ENCODE data around the gene KLF13. TPM values are rescaled to one million over a fixed set of nuclear protein-coding genes. Genes with fewer than 3 reads are reported as not detected.

KLF13 gene
- total RNA-seq, 1 experiment from 2014 or later, result 14.1 TPM

GRCh38 chr15:31369727-31370126, 43.1 kb downstream of the KLF13 start:
- TF ChIP-seq, protein P1, sequence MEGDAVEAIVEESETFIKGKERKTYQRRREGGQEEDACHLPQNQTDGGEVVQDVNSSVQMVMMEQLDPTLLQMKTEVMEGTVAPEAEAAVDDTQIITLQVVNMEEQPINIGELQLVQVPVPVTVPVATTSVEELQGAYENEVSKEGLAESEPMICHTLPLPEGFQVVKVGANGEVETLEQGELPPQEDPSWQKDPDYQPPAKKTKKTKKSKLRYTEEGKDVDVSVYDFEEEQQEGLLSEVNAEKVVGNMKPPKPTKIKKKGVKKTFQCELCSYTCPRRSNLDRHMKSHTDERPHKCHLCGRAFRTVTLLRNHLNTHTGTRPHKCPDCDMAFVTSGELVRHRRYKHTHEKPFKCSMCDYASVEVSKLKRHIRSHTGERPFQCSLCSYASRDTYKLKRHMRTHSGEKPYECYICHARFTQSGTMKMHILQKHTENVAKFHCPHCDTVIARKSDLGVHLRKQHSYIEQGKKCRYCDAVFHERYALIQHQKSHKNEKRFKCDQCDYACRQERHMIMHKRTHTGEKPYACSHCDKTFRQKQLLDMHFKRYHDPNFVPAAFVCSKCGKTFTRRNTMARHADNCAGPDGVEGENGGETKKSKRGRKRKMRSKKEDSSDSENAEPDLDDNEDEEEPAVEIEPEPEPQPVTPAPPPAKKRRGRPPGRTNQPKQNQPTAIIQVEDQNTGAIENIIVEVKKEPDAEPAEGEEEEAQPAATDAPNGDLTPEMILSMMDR (IDR thresholded peaks at IDR 0.05; ENCODE audit: unreplicated experiment), result no peak
- H3K27me3 Mint-ChIP-seq (ENCODE audit: unreplicated experiment), result no peaks in the 10 kb centered on the region
- intact Hi-C loops (cut with micrococcal nuclease; ENCODE audit: unreplicated experiment), result no loop called here
- BruUV-seq (replicated peaks), result no TSS peak
- H3K4me1 Mint-ChIP-seq (ENCODE audit: low read depth, unreplicated experiment), result no peaks in the 10 kb centered on the region
- H3K27ac Mint-ChIP-seq (ENCODE audit: unreplicated experiment), result no peak overlapping the region
- H3K4me3 Mint-ChIP-seq (ENCODE audit: low read depth, unreplicated experiment), result no peak overlapping the region
- DNase-seq, result no peak
- CTCF ChIA-PET, result no interaction called here
- H3K9me3 Mint-ChIP-seq (ENCODE audit: low read depth, unreplicated experiment), result no peaks in the 10 kb centered on the region
- H3K36me3 Mint-ChIP-seq (ENCODE audit: insufficient read depth, unreplicated experiment), result no peaks in the 10 kb centered on the region

DNA sequence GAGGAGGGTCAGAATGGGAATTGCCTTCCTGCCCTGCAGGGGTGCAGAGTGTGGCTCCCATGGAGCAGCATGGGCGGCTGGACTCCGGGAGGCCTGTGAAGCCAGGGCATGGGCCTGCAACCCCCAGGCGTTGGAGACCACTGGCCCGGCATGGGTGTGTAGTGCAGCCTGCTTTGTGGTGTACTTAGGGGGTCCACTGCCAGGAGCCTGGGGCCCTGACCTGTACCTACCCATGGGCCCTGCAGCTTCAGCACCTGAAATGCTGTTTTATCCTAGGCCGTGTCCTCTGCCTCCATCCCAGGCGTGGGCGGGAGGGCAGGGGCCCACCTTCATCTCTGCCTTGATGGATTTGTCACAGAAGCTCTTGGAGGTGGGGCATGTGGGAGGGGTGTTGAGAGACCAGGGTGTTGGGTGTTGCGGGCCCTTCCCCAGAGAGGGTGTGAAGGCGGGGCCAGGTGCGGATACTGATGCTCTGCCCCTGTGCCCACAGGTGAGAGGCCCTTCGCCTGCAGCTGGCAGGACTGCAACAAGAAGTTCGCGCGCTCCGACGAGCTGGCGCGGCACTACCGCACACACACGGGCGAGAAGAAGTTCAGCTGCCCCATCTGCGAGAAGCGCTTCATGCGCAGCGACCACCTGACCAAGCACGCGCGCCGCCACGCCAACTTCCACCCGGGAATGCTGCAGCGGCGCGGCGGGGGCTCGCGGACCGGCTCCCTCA, 45.0 kb downstream of the KLF13 start:
- H3K4me1 Mint-ChIP-seq (ENCODE audit: low read depth, unreplicated experiment), result no peaks in the 10 kb centered on the region
- no peaks in the 10 kb centered on the region for H3K36me3 Mint-ChIP-seq (ENCODE audit: insufficient read depth, unreplicated experiment)
- no peaks in the 10 kb centered on the region for H3K9me3 Mint-ChIP-seq (ENCODE audit: low read depth, unreplicated experiment)
- CTCF ChIA-PET, result no interaction called here
- no peak overlapping the region for H3K27ac Mint-ChIP-seq (ENCODE audit: unreplicated experiment)
- intact Hi-C loops (cut with micrococcal nuclease; ENCODE audit: unreplicated experiment), result no loop called here
- H3K4me3 Mint-ChIP-seq (ENCODE audit: low read depth, unreplicated experiment), result no peak overlapping the region
- no TSS peak for BruUV-seq (replicated peaks)
- TF ChIP-seq, protein P1 (IDR thresholded peaks at IDR 0.05; ENCODE audit: unreplicated experiment), result no peak
- DNase-seq, result no peak
- no peaks in the 10 kb centered on the region for H3K27me3 Mint-ChIP-seq (ENCODE audit: unreplicated experiment)

DNA sequence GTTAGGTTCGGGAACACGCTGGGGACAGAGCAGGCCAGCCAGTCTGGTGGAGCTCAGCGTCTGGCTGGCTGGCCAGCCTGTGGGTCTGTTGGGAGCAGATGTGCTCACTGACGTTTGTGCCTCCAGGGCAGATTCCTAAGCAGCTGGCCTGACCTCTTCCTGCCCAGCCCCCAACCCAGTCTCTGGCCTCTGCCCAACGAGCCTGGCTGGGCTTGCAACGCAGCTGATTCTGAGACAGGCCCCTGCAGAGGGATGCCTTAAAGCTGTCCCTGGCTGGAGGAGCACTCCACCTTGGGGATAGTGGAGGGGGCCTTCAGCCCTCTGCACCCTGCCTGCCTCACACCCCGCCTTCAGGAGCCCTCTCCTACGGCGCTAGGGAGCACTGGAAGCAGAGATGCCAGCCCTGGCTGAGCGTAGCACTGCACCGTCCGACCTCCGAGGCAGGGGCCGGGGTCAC, 46.0 kb downstream of the KLF13 start:
- no TSS peak for BruUV-seq (replicated peaks)
- CTCF ChIA-PET, result no interaction called here
- no peak for DNase-seq
- Mint-ChIP-seq H3K4me1 (ENCODE audit: low read depth, unreplicated experiment) (no peaks in the 10 kb centered on the region), H3K27ac (ENCODE audit: unreplicated experiment) (no peak overlapping the region), H3K36me3 (ENCODE audit: insufficient read depth, unreplicated experiment) (no peaks in the 10 kb centered on the region), H3K9me3 (ENCODE audit: low read depth, unreplicated experiment) (no peaks in the 10 kb centered on the region), H3K4me3 (ENCODE audit: low read depth, unreplicated experiment) (no peak overlapping the region), H3K27me3 (ENCODE audit: unreplicated experiment) (no peaks in the 10 kb centered on the region)
- TF ChIP-seq, protein P1 (IDR thresholded peaks at IDR 0.05; ENCODE audit: unreplicated experiment), result no peak
- intact Hi-C loops (cut with micrococcal nuclease; ENCODE audit: unreplicated experiment), result no loop called here

- H3K36me3 Mint-ChIP-seq (ENCODE audit: insufficient read depth, unreplicated experiment), result no peaks in the 10 kb centered on the region
- no TSS peak for BruUV-seq (replicated peaks)
- H3K27me3 Mint-ChIP-seq (ENCODE audit: unreplicated experiment), result no peaks in the 10 kb centered on the region
- no peak overlapping the region for H3K4me3 Mint-ChIP-seq (ENCODE audit: low read depth, unreplicated experiment)
- CTCF ChIA-PET, result no interaction called here
- intact Hi-C loops (cut with micrococcal nuclease; ENCODE audit: unreplicated experiment), result no loop called here
- no peaks in the 10 kb centered on the region for H3K9me3 Mint-ChIP-seq (ENCODE audit: low read depth, unreplicated experiment)
- TF ChIP-seq, protein P1 (IDR thresholded peaks at IDR 0.05; ENCODE audit: unreplicated experiment), result no peak
- no peaks in the 10 kb centered on the region for H3K4me1 Mint-ChIP-seq (ENCODE audit: low read depth, unreplicated experiment)
- no peak for DNase-seq
- no peak overlapping the region for H3K27ac Mint-ChIP-seq (ENCODE audit: unreplicated experiment)
Measured at GRCh38 chr15:31373096-31373865, 46.6 kb downstream of the KLF13 start.
